CD14-positive monocyte (primary cell): Measurements from ENCODE around the gene ALKBH4. TPM values are rescaled to one million over a fixed set of nuclear protein-coding genes. Genes with fewer than 3 reads are reported as not detected.

Source experiments
- DNase-seq, 3 donors: peaks; one replicate each; pipeline ENCODE4 v3.0.0-alpha.2; 2011 to 2022
- H2AFZ ChIP-seq: 2 replicates; pipeline ENCODE4 v1.6.0; 2012; ENCODE audit warnings: mild to moderate bottlenecking, low read depth, low read length, inconsistent platforms; ENCODE audit not compliant: insufficient read depth, poor library complexity, severe bottlenecking
- H3K27ac ChIP-seq, 2 donors: 1 replicate in 1 of 2; 2 replicates in 1 of 2; pipeline ENCODE4 v1.5.1; 2012 to 2013; ENCODE audit warnings: low read length in 2 of 2, control low read depth in 1 of 2, inconsistent platforms in 1 of 2, low read depth in 1 of 2, mild to moderate bottlenecking in 1 of 2
- H3K27me3 ChIP-seq, 2 donors: one replicate each; pipeline versions ENCODE4 v1.6.0 to v1.6.1; 2011 to 2013; ENCODE audit warnings: low read length in 2 of 2; ENCODE audit not compliant: control insufficient read depth in 2 of 2, insufficient read depth in 2 of 2
- H3K36me3 ChIP-seq, 2 donors: replicated peaks in 1 of 2; 1 replicate in 1 of 2; 2 replicates in 1 of 2; pipeline versions ENCODE4 v1.5.1 to v1.6.1; 2012 to 2013; ENCODE audit warnings: low read length in 2 of 2, control low read depth in 1 of 2, inconsistent platforms in 1 of 2, mild to moderate bottlenecking in 1 of 2; ENCODE audit not compliant: insufficient read depth in 2 of 2, control insufficient read depth in 1 of 2
- H3K4me1 ChIP-seq, 2 donors: 1 replicate in 1 of 2; 2 replicates in 1 of 2; pipeline versions ENCODE4 v1.5.1 to v1.6.1; 2012 to 2013; ENCODE audit warnings: low read length in 2 of 2, control low read depth in 1 of 2, inconsistent platforms in 1 of 2, mild to moderate bottlenecking in 1 of 2, moderate library complexity in 1 of 2; ENCODE audit not compliant: insufficient read depth in 2 of 2, control insufficient read depth in 1 of 2
- H3K4me2 ChIP-seq: replicated peaks from 2 replicates; pipeline ENCODE3; 2012; ENCODE audit warnings: low read length, moderate library complexity, mild to moderate bottlenecking; ENCODE audit not compliant: poor library complexity, severe bottlenecking; ENCODE audit errors: extremely low read depth
- H3K4me3 ChIP-seq, 3 experiments: fragments of 200-600 bp in 1 of 3; sonication (generic) in 1 of 3; replicated peaks in 1 of 3; 1 replicate in 2 of 3; 2 replicates in 1 of 3; pipeline ENCODE4 v1.5.1; 2011 to 2013; ENCODE audit warnings: low read length in 3 of 3, mild to moderate bottlenecking in 3 of 3, control low read depth in 2 of 3, low read depth in 2 of 3, inconsistent platforms in 1 of 3, moderate library complexity in 1 of 3
- H3K79me2 ChIP-seq: 2 replicates; pipeline ENCODE4 v1.6.0; 2012; ENCODE audit warnings: mild to moderate bottlenecking, control low read depth, inconsistent platforms, low read length, moderate library complexity; ENCODE audit not compliant: insufficient read depth
- H3K9ac ChIP-seq: 2 replicates; pipeline ENCODE4 v1.6.0; 2017; ENCODE audit warnings: low read length, mild to moderate bottlenecking; ENCODE audit not compliant: insufficient read depth, poor library complexity, severe bottlenecking
- H3K9me3 ChIP-seq, 2 donors: replicated peaks in 1 of 2; 1 replicate in 1 of 2; 2 replicates in 1 of 2; pipeline versions ENCODE4 v1.5.1 to v1.6.1; 2012 to 2013; ENCODE audit warnings: low read length in 2 of 2, control low read depth in 1 of 2; ENCODE audit not compliant: control insufficient read depth in 1 of 2, insufficient read depth in 1 of 2
- H4K20me1 ChIP-seq: 2 replicates; pipeline ENCODE4 v1.6.0; 2012; ENCODE audit warnings: mild to moderate bottlenecking, low read length, control low read depth, moderate library complexity; ENCODE audit not compliant: insufficient read depth
- H3K27ac Mint-ChIP-seq, 7 donors: one replicate each; pipeline ENCODE4 v1.8.0; 2020; ENCODE audit warnings: mild to moderate bottlenecking in 7 of 7, mixed read lengths in 7 of 7, moderate library complexity in 6 of 7, inconsistent platforms in 2 of 7
- H3K27me3 Mint-ChIP-seq, 3 donors: one replicate each; pipeline ENCODE4 v1.8.0; 2021 to 2022; ENCODE audit warnings: low read depth in 3 of 3, mild to moderate bottlenecking in 3 of 3, mixed read lengths in 3 of 3, moderate library complexity in 3 of 3, inconsistent platforms in 1 of 3
- H3K36me3 Mint-ChIP-seq, 2 donors: one replicate each; pipeline ENCODE4 v1.8.0; 2020; ENCODE audit warnings: mixed read lengths in 2 of 2, inconsistent platforms in 1 of 2, mild to moderate bottlenecking in 1 of 2
- H3K4me1 Mint-ChIP-seq: one replicate; pipeline ENCODE4 v1.8.0; 2020; ENCODE audit warnings: mild to moderate bottlenecking, mixed read lengths
- H3K4me3 Mint-ChIP-seq, 2 donors: one replicate each; pipeline ENCODE4 v1.8.0; 2020; ENCODE audit warnings: mild to moderate bottlenecking in 2 of 2, mixed read lengths in 2 of 2, moderate library complexity in 1 of 2
- H3K9me3 Mint-ChIP-seq, 7 donors: one replicate each; pipeline ENCODE4 v1.8.0; 2020 to 2022; ENCODE audit warnings: mixed read lengths in 7 of 7, mild to moderate bottlenecking in 6 of 7, moderate library complexity in 6 of 7, inconsistent platforms in 2 of 7
- CTCF ChIP-seq: fragments of 200-600 bp; IDR thresholded peaks from one replicate; pipeline ENCODE4 v1.8.0; 2022; ENCODE audit warnings: antibody characterized with exemption, mild to moderate bottlenecking
- WGBS: methylation state at CpG from one replicate; pipeline ENCODE4 v1.1.5; 2013; ENCODE audit warnings: missing lambda C conversion rate; ENCODE audit not compliant: insufficient coverage; 5-methylcytosine and 5-hydroxymethylcytosine counted together
- intact Hi-C, 2 donors: fragments of 100-400 bp; cut with micrococcal nuclease; formaldehyde crosslinking; loops; one replicate each; pipeline versions ENCODE4 v1.15.0 to v1.15.1; 2023
- polyA plus RNA-seq, 3 donors: library from polyadenylated mRNA; depleted of rRNA in 1 of 3; unstranded in 2 of 3; stranded (reverse) in 1 of 3; fragments of 300-500 nt in 2 of 3; fragments of >200 nt in 1 of 3; fragmentation: Illumina TruSeq in 2 of 3; gene quantifications; 1 replicate in 2 of 3; 2 replicates in 1 of 3; pipeline ENCODE4 v1.2.3, GENCODE V29; 2012 to 2021

The ALKBH4 gene
- polyA plus RNA-seq, 3 donors: 2.9 to 11.8 (median 9.7) TPM

- peaks cover 0 to 2% (median 2%) of the 10 kb centered on the region in 3 donors for H3K27me3 Mint-ChIP-seq
- Histone ChIP-seq H3K36me3 (no peaks in the 10 kb centered on the region), H3K4me2 (peak overlapping the region; percentile 91), H4K20me1 (no peaks in the 10 kb centered on the region), H3K27ac (no peak overlapping the region), H3K9me3 (no peaks in the 10 kb centered on the region), H2AFZ (no peak overlapping the region), H3K4me1 (peaks cover 19 to 20% of the 10 kb centered on the region in 2 donors), H3K9ac (no peak overlapping the region), H3K79me2 (peaks cover 29% of the 10 kb centered on the region), H3K4me3 (no peak overlapping the region), H3K27me3 (no peaks in the 10 kb centered on the region)
- DNase-seq: no peak
- H3K36me3 Mint-ChIP-seq: peaks cover 2 to 8% of the 10 kb centered on the region in 2 donors
- no peak for TF ChIP-seq CTCF
- intact Hi-C loops: loop anchor here in 1 of 2 donors (10.0 kb wide), 1 partner anchor 181 kb away; the partner anchor contains the start of gene SH2B2
- H3K9me3 Mint-ChIP-seq: no peaks in the 10 kb centered on the region
- peak overlapping the region; percentile 88 to 93 for H3K4me3 Mint-ChIP-seq
- no peak overlapping the region for H3K27ac Mint-ChIP-seq
- WGBS: 100% methylated on average over 2 of the region's 7 CpGs
- H3K4me1 Mint-ChIP-seq: peaks cover 26% of the 10 kb centered on the region
These were observed 1.4 kb upstream of the ALKBH4 start for GRCh38 chr7:102466097-102466496.

GRCh38 chr7:102463841-102464576 is 654 bp downstream of the ALKBH4 start:
- Mint-ChIP-seq H3K9me3 (no peaks in the 10 kb centered on the region), H3K4me3 (peak overlapping the region; percentile 93 to 95), H3K36me3 (peaks cover 8 to 19% of the 10 kb centered on the region in 2 donors), H3K27ac (peak overlapping the region in 6 of 7 donors; percentile 72 to 92 (median 84)), H3K4me1 (peaks cover 26% of the 10 kb centered on the region), H3K27me3 (peaks cover 0 to 2% (median 0%) of the 10 kb centered on the region in 3 donors)
- Histone ChIP-seq H3K27me3 (no peaks in the 10 kb centered on the region), H3K4me3 (peak overlapping the region; percentile 89 to 100 (median 99)), H3K9ac (peak overlapping the region; percentile 90), H4K20me1 (no peaks in the 10 kb centered on the region), H3K4me2 (peak overlapping the region; percentile 91), H3K27ac (peak overlapping the region in 1 of 2 donors; percentile 87), H3K36me3 (peaks cover 7% of the 10 kb centered on the region in 2 donors), H3K9me3 (no peaks in the 10 kb centered on the region), H3K4me1 (peaks cover 19 to 20% of the 10 kb centered on the region in 2 donors), H2AFZ (peak overlapping the region; percentile 100), H3K79me2 (peaks cover 29% of the 10 kb centered on the region)
- intact Hi-C loops: loop anchor here in 1 of 2 donors (2.0 to 10.0 kb wide), 2 partner anchors 51 to 179 kb away; partner anchors contain the start of gene SH2B2
- WGBS: 16% methylated on average over 22 of the region's 24 CpGs
- TF ChIP-seq CTCF: no peak
- no peak for DNase-seq
